GM12872 (cell line): ENCODE data around the gene LAMA4.

Experiments used
- TF ChIP-seq, protein P1 (sequence below): IDR thresholded peaks from 3 replicates; pipeline ENCODE4 v1.5.1; 2011; ENCODE audit warnings: low read depth, mild to moderate bottlenecking, low read length, moderate library complexity; ENCODE audit not compliant: insufficient read depth

LAMA4 gene

DNA sequence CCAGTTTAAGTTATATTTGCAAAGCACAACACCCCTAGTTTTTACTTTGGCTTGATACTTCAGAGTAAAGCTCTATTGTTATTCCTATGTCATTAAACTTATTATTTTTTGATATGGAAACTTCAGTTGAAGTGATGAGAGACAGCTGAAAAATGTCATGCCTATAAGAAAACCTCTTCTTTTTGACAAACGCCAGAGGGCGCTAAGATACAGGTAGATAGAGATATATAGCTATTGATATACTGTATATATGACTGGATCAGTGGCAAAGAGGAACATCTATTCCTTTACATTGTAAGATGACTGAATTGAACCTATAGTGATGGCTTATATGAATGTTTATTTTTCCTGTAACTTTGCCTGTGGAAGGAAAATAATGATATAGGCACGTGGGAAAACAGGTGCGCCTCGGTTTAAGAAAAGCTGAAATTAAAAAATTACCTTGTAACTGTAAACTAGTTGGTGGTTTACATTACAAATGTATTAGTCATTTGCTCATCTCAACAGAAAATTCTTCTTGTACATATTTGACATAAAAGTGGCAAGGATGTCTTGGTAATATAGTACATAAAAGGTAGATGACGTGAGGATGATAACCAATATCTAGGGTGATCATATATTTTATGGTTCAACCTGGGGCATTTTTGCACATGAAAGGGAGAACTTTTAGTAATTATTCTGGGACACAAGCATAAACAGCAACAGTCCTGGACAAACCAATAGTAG is 74.1 kb downstream of the LAMA4 start:
- TF ChIP-seq, protein P1, sequence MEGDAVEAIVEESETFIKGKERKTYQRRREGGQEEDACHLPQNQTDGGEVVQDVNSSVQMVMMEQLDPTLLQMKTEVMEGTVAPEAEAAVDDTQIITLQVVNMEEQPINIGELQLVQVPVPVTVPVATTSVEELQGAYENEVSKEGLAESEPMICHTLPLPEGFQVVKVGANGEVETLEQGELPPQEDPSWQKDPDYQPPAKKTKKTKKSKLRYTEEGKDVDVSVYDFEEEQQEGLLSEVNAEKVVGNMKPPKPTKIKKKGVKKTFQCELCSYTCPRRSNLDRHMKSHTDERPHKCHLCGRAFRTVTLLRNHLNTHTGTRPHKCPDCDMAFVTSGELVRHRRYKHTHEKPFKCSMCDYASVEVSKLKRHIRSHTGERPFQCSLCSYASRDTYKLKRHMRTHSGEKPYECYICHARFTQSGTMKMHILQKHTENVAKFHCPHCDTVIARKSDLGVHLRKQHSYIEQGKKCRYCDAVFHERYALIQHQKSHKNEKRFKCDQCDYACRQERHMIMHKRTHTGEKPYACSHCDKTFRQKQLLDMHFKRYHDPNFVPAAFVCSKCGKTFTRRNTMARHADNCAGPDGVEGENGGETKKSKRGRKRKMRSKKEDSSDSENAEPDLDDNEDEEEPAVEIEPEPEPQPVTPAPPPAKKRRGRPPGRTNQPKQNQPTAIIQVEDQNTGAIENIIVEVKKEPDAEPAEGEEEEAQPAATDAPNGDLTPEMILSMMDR = peak; percentile 54; the same call in 2 of the 3 replicates

DNA sequence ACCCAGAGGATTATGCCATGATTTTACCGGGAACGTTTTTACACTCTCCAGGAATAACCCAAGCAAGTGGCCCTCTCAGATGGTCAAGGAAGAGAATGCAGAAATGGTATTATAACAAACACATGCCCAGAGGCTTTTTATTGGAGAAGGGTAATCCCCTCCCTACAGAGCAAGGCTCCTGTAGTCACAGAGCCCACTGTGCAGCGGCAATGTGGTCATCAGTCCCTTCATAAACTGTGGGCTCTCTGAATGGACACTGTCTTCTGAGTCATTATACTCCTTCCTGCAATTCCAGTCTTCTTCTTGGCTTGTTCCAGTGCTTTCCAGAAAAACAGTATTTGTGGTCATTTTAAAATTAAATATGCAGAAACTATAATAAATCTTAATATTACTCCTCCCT is 74.7 kb downstream of the LAMA4 start:
- TF ChIP-seq, protein P1 = no peak

DNA sequence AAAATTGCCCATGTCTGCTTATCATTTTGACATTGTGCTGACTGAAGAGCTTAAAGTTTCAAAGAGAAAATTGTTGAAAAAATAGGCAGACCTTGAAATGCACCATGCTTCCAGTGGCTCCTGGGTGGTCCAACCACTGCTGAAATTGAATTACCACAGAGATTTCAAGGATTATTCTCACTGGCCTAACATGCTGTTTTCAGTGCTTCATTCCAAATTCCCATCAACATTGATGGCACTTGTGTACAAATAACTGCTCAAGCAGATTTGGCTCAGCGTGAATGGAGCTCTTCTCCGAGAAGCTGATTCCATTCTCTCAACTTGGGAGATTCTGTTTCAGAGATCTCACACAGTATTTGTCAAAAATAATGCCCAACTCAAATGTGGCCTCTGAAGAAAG is 75.5 kb downstream of the LAMA4 start:
- TF ChIP-seq, protein P1 = no peak

DNA sequence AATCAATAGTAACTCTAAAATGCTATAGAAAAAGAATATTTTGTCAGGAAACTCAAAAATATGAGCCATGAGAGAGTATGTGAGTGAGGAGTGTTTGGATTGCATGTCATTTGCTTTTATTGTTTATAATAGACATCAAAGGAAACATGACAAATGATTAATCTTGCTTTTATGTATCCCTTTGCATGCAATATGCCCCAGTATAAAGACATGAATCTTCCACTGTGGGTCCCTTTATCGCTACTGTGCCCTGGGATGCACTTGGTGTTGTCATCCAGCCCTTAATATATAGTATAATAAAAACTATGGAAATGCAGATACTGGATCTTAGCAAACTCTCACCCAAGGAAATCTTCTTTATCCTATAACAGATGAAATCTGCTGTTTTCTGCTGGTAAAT is 77.3 kb downstream of the LAMA4 start:
- TF ChIP-seq, protein P1 = no peak

DNA sequence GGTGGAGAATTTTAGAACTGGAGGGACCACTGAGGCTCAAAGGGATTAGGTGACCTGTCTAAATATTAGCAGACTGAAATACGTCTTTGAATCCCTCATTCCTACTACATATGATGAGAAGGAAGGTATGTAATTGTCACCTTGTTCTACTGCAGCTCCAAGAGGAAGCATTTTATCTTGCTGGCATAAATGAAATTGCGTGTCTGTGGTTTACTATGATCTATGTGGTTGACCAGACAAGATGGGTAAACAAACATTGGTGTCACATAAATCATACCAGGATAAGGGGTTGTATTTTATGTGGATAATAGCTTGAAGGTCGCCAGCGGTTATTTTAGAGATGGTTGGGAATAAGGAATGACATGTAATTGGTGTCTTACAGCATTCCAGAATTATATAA is 78.2 kb downstream of the LAMA4 start:
- TF ChIP-seq, protein P1 = no peak

DNA sequence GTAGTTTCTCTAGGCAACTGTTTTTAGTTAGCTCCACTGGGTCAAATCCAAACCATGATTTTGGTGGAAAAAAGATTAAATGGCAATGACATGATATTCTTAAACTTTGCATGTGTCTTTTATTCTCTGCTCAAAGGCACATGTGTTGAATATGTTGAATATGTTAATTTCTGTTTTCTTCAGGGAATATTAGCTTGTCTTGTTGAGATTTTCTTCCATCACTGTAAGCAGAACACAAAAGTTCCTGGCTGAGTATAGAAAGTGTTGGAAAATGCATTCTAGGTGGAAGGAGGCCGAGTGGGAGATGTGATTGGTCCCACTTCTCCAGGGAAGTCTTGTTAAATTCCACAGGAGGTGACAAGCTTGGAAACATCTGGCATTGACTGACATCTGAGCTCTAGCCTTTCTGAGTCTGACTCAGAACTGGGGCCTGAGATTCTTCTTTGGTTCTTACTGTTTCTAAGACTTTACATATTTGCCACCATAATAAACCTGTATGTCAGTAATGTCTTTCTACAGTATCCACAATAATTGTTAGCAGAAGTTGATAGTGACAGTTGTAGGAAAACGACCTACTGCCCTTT is 81.1 kb downstream of the LAMA4 start:
- TF ChIP-seq, protein P1 = no peak

DNA sequence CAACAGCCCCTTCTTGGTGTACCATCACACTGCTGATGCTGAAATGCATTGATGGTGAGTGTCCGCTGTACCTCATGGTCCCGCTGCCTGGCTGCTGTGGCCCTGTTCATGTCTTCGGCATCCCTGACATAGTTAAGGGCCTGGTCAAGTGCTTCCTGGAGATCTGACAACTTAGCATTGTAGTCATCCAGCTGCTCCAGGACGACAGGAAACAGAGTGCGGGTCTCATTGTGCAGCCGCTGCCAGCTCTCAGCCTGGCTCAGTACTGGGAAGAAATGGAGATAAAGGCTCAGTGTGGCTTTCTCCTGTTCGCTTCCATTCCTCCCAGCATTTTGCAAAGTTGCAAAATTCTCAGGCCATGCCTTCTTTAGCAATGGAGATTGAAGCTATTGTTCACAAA is 81.8 kb downstream of the LAMA4 start:
- TF ChIP-seq, protein P1 = no peak
